ENCODE measurements around the gene MYL4.
"Not testable (repeated sequence)": the region's sequence is repeated elsewhere in the genome, so short reads cannot be mapped to it uniquely, and the experiment has no call there.

The MYL4 gene

GRCh38 chr17:47170710-47171109 is 38.4 kb upstream of the MYL4 start:
- no peak for DNase-seq
- H3K4me3 ChIP-seq (ENCODE audit: low read depth, low read length): no peak overlapping the region
- TF ChIP-seq, protein P1, sequence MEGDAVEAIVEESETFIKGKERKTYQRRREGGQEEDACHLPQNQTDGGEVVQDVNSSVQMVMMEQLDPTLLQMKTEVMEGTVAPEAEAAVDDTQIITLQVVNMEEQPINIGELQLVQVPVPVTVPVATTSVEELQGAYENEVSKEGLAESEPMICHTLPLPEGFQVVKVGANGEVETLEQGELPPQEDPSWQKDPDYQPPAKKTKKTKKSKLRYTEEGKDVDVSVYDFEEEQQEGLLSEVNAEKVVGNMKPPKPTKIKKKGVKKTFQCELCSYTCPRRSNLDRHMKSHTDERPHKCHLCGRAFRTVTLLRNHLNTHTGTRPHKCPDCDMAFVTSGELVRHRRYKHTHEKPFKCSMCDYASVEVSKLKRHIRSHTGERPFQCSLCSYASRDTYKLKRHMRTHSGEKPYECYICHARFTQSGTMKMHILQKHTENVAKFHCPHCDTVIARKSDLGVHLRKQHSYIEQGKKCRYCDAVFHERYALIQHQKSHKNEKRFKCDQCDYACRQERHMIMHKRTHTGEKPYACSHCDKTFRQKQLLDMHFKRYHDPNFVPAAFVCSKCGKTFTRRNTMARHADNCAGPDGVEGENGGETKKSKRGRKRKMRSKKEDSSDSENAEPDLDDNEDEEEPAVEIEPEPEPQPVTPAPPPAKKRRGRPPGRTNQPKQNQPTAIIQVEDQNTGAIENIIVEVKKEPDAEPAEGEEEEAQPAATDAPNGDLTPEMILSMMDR (IDR thresholded peaks at IDR 0.05; ENCODE audit: low read depth, low read length): no peak
- no peak overlapping the region for H3K27ac ChIP-seq
- no peaks in the 10 kb centered on the region for H3K9me3 ChIP-seq (ENCODE audit: severe bottlenecking)
- no peaks in the 10 kb centered on the region for H3K27me3 ChIP-seq (ENCODE audit: insufficient read depth, low read depth, severe bottlenecking)
- H3K36me3 ChIP-seq: peaks cover 96% of the 10 kb centered on the region

GRCh38 chr17:47172696-47173565 is 36.2 kb upstream of the MYL4 start:
- TF ChIP-seq, protein P1 (IDR thresholded peaks at IDR 0.05; ENCODE audit: low read depth, low read length): no peak
- DNase-seq: no peak
- no peak overlapping the region for H3K27ac ChIP-seq
- no peaks in the 10 kb centered on the region for H3K9me3 ChIP-seq (ENCODE audit: severe bottlenecking)
- no peaks in the 10 kb centered on the region for H3K27me3 ChIP-seq (ENCODE audit: insufficient read depth, low read depth, severe bottlenecking)
- no peak overlapping the region for H3K4me3 ChIP-seq (ENCODE audit: low read depth, low read length)
- H3K36me3 ChIP-seq: peaks cover 94% of the 10 kb centered on the region

DNA sequence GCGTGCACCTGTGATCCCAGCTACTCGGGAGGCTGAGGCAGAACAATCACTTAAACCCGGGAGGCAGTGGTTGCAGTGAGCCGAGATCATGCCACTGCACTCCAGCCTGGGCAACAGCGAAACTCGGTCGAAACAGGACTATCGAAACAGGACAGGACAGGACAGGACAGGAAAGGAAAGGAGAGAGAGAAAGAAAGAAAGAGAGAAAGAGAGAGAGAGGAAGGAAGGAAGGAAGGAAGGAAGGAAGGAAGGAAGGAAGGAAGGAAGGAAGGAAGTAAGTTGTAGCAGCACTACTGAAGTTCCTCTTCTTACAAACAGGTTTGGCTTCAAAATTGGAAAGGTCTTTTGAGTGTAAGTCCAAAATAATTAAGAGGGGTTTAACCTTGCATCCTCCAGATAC is 34.3 kb upstream of the MYL4 start:
- H3K4me3 ChIP-seq (ENCODE audit: low read depth, low read length); H3K9me3 ChIP-seq (ENCODE audit: severe bottlenecking): not testable (repeated sequence)
- H3K36me3 ChIP-seq: peaks cover 95% of the 10 kb centered on the region

GRCh38 chr17:47176389-47176826 is 32.7 kb upstream of the MYL4 start:
- no peak overlapping the region for H3K27ac ChIP-seq
- no peaks in the 10 kb centered on the region for H3K27me3 ChIP-seq (ENCODE audit: insufficient read depth, low read depth, severe bottlenecking)
- no peak overlapping the region for H3K4me3 ChIP-seq (ENCODE audit: low read depth, low read length)
- TF ChIP-seq, protein P1 (IDR thresholded peaks at IDR 0.05; ENCODE audit: low read depth, low read length): no peak
- peaks cover 90% of the 10 kb centered on the region for H3K36me3 ChIP-seq
- no peaks in the 10 kb centered on the region for H3K9me3 ChIP-seq (ENCODE audit: severe bottlenecking)
- DNase-seq: no peak

More for the DNA sequence above, 34.3 kb upstream of the MYL4 start:
- H3K27me3 ChIP-seq (ENCODE audit: insufficient read depth, low read depth, severe bottlenecking); DNase-seq; H3K27ac ChIP-seq: not testable (repeated sequence)

DNA sequence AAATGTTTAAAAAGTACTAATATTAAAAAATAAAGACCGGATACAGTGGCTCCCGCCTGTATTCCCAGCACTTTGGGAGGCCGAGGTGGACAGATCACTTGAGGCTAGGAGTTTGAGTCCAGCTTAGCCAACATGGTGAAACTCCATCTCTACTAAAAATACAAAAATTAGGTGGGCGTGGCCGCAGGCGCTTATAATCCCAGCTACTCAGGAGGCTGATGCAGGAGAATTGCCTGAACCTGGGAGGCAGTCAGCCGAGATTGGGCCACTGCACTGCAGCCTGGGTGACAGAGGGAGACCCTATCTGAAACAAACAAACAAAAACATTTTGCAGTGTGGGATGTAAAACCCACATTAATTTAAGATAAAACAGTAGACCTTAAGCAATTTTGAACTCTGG is 31.9 kb upstream of the MYL4 start:
- Histone ChIP-seq H3K27ac (no peak overlapping the region), H3K27me3 (ENCODE audit: insufficient read depth, low read depth, severe bottlenecking) (no peaks in the 10 kb centered on the region), H3K9me3 (ENCODE audit: severe bottlenecking) (no peaks in the 10 kb centered on the region), H3K36me3 (peaks cover 88% of the 10 kb centered on the region), H3K4me3 (ENCODE audit: low read depth, low read length) (no peak overlapping the region)
- no peak for DNase-seq
- TF ChIP-seq, protein P1 (IDR thresholded peaks at IDR 0.05; ENCODE audit: low read depth, low read length): no peak

DNA sequence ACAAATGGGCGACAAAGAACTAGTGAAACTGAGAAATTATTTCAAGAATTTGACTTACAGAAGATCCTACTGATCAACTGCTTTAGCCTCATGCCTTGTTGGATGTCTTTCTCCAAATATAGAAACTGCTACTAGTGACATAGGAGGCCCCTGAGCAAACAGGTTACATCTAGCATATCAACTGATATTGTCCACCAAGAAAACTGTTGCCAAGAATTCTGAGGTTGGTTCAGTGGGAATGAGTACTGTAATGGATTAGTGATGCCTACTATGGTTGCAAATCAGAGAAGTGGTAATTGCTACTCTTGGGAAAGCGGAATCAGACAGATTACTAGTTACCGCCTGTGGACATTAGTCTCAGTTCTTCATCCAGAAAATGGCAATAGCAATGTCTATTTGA is 30.0 kb upstream of the MYL4 start:
- no peak overlapping the region for H3K4me3 ChIP-seq (ENCODE audit: low read depth, low read length)
- no peak overlapping the region for H3K27ac ChIP-seq
- H3K9me3 ChIP-seq (ENCODE audit: severe bottlenecking): no peaks in the 10 kb centered on the region
- TF ChIP-seq, protein P1 (IDR thresholded peaks at IDR 0.05; ENCODE audit: low read depth, low read length): no peak
- DNase-seq: no peak
- H3K27me3 ChIP-seq (ENCODE audit: insufficient read depth, low read depth, severe bottlenecking): no peaks in the 10 kb centered on the region
- H3K36me3 ChIP-seq: peaks cover 81% of the 10 kb centered on the region

Measured in WERI-Rb-1 (cell line).